Measurements from ENCODE around the gene CDH4. TPM values are rescaled to one million over a fixed set of nuclear protein-coding genes. Genes with fewer than 3 reads are reported as not detected.

The CDH4 gene
- total RNA-seq: under 1 TPM; 0.08 to 0.09 TPM

DNA sequence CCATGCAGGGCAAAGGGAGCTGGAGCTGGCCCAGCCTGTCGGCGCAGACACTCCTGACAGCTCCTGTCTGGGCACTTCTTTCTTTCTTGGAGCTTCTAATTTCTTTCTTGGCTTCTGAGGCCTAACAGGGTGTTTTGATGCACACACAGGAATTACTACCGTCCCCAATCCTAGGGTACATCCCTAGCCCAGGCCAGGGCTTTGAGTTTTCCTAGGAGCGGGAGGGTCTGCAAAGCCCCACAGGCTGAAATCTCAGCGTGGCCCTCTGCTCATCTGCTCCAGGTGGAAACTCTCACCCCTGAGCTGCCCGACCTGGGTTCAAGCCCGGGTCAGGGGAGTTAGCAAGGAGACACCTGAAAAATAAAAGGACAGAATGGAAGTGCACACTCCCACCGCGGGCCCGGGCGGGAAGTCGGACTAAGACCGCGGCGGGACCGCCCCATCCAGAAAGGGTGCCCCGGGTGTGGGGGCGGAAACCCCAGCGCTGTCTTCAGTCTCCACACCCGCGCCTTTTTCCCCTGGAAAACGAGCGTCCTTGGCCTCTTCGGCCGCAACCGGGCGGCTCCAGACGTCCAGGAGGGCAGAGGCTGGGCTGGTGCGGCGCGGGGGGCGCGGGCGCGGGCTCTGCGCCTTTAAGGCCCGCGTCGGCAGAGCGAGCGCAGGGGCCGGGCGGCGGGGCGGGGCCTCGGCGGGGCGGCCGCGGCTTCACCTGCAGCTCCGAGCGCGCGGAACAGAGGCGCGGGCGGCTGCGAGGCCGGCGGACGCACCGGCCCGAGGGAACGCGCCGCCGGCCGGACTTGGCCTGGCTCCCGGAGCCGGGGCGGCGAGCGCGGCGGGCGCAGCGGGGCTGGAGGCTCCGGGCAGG, at the start of gene CDH4:
Gene CDH4, plus strand, starts transcription at position 733 of the 865 bp plus-strand sequence.
- ATAC-seq (peak in 1 of 2 donors; percentile 62), DNase-seq (ENCODE audit: low spot score in 2 of 2) (no peak)
- H3K36me3 Mint-ChIP-seq: peaks cover 0 to 13% of the 10 kb centered on the region in 2 donors
- no peak within 1 kb of the TSS for H3K27ac Mint-ChIP-seq
- no peaks in the 10 kb centered on the region for H3K9me3 Mint-ChIP-seq

DNA sequence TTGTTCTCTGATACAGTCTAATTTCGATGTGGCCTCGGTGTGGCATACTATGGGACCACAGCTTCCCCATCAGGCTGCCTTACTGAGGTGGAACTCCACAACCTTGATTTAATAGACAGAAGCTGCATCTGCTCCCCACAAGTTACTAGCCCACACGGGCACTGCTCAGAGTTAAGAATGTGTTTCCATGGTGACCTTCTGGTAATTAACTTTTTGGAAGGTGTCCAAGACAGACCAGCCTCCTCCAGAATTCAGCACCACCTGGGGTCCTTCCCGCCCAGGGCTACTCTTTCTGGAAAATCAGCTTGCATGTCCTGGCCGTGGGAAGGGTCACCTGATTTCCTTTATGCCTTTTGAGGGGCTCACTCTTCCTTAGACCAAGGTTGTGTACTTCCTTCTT, 48.7 kb upstream of the CDH4 start:
- DNase-seq (ENCODE audit: low spot score in 2 of 2) (no peak), ATAC-seq (no peak)
- Mint-ChIP-seq H3K27ac (no peak overlapping the region), H3K9me3 (peaks cover 13% of the 10 kb centered on the region in 2 donors), H3K36me3 (peaks cover 0 to 6% of the 10 kb centered on the region in 2 donors)

DNA sequence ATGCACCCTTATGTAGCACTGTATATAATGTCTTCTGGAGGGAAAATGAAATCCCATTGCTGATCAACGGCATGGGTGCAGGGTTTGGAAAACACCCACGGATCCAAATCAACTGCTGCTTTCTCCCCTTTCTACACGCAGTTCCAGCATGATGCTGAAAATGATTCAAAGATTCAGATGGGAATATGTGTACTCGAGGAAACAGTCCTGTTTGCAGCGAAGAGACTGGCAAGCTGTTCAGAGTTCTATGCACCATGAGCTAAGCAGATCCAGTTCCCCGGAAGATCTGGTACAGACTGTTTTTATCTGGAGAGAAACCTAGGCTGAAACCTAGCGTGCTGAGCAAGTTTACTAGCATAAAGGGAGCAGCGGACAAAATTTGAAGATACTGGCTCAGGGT, 47.9 kb upstream of the CDH4 start:
- Mint-ChIP-seq H3K27ac (no peak overlapping the region), H3K36me3 (peaks cover 0 to 6% of the 10 kb centered on the region in 2 donors), H3K9me3 (peaks cover 8 to 13% of the 10 kb centered on the region in 2 donors)
- ATAC-seq: no peak
- no peak for DNase-seq (ENCODE audit: low spot score in 2 of 2)

DNA sequence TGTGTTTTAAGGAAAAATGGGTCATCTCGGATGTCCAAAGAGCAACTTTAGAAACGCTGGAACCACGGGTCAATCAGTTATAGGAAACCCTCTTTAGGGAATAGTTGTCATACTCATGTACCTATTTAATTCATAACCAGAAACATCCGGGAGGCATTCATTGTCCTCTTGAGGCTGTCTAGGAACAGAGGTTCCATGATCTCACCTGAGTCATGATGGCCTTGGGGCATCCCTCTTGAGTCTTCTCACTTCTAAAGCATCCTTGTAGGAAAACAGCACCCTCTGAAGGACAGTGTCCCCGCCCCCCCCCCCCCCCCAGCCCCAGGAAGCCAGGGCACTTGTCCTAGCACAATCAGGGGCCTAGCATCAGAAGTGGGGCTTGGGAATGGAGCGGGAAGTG, 46.3 kb upstream of the CDH4 start:
- Mint-ChIP-seq H3K9me3 (peaks cover 5 to 8% of the 10 kb centered on the region in 2 donors), H3K36me3 (peaks cover 0 to 6% of the 10 kb centered on the region in 2 donors), H3K27ac (no peak overlapping the region)
- no peak for DNase-seq (ENCODE audit: low spot score in 2 of 2)
- ATAC-seq: no peak

DNA sequence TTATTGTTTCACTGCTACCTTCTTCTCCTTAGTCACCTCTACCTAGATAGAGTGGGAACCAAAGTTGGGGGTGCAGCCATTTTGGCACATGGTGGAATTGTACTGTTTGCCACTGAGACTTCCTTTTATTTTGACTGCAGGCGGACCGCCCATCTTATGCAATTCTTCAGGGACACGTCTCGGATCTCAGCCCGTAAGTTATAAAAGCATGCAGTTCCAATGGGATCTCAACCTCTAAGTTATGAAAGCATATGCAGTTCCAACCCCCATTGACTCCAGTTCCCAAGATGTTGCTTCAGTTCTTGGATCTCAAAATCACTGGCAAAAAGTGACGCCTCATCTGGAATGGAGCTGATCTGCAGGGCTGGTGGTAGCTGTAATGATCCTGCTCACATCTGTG, 41.2 kb upstream of the CDH4 start:
- Mint-ChIP-seq H3K27ac (no peak overlapping the region), H3K36me3 (no peaks in the 10 kb centered on the region), H3K9me3 (no peaks in the 10 kb centered on the region)
- DNase-seq (ENCODE audit: low spot score in 2 of 2) (no peak), ATAC-seq (no peak)

DNA sequence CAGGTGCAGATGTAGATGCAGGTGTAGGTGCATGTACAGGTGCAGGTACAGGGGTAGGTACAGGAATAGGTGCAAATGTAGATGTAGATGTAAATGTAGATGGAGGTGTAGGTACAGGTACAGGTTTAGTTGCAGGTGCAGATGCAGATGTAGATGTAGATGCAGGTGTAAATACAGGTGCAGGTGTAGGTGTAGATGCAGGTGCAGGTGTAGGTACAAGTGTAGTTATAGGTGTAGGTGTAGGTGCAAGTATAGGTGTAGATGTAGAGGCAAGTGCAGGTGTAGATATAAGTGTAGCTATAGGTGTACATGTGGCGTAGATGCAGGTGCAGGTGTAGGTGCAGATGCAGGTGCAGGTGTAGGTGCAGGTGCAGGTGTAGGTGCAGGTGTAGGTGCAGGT, 34.2 kb upstream of the CDH4 start:
- Mint-ChIP-seq H3K9me3 (peaks cover 15 to 16% of the 10 kb centered on the region in 2 donors), H3K36me3 (no peaks in the 10 kb centered on the region), H3K27ac (no peak overlapping the region)
- no peak for ATAC-seq
- DNase-seq (ENCODE audit: low spot score in 2 of 2): no peak

DNA sequence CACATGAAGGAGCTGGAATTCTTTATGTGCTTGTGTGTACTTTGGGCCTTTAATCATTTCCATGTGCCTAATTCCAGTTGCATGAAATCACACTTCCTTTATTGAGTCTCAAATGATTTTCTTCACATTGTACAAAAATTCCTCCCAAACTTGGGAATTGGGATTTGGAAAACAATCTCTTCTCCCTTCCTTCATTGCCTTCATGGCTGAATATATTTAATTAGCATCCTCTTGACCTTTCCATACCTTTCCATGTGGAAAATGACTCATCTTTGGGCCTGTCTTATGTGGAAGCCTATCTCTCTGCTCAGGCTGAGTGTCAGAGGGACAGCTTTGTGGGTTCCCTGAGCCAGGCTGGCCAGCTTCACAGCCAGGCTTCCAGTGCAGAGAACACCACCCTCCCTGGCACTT, 33.0 kb upstream of the CDH4 start:
- H3K9me3 Mint-ChIP-seq: peaks cover 15 to 16% of the 10 kb centered on the region in 2 donors
- no peak for ATAC-seq
- DNase-seq (ENCODE audit: low spot score in 2 of 2): no peak
- H3K27ac Mint-ChIP-seq: no peak overlapping the region
- no peaks in the 10 kb centered on the region for H3K36me3 Mint-ChIP-seq

DNA sequence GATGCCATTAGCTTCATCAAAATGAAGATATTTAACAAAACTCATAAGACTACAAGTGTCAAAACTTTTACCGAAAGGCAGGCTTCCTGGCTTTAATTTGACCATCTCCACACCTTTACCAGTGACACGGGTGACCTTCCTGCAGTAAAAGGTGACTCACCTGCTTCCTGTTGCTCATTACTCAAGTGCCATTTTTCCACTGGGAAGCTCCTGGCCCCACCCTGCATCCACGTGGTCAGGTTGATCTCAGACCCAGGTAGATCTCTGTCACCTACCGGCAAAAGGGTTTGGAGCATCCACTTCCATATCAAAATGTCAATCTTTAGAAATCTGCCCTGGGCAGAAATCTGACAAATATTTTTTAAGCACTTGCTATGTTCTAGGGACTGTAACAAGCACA, 31.9 kb upstream of the CDH4 start:
- no peak for ATAC-seq
- Mint-ChIP-seq H3K27ac (peak overlapping the region in 1 of 2 donors; percentile 7), H3K9me3 (peaks cover 15 to 16% of the 10 kb centered on the region in 2 donors), H3K36me3 (no peaks in the 10 kb centered on the region)
- DNase-seq (ENCODE audit: low spot score in 2 of 2): no peak

DNA sequence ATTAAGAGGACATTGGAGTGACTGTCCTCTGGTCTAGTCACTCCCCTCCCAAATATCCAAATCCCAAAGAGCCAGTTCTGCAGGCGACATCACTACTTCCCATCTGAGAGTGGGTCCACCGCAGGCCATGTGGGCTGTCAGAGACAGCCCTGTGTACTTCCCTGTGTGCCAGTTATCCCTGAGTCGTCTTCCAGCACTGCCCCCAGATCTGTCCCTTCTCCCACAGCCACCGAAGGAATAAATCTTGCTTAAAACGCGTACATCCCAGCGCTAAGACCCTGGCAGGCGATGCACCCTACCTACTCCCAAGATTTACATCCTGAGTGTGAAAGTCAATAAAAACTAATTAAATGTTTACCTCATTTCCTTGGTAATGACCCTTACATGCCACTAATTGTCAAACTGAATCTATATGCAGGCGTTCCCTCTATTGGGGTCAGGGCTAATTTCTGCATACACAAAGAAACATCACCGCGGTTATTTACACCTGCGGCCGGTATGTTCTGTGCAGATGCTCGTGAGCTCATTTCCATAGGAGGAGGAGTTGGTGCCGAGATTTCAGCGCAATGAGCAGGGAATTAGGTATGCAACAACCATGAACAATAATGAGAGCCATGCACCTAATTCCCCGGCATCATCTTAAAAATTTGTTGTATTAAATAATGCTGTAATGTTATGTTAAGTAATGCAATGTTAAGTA, 31.3 kb upstream of the CDH4 start:
- H3K36me3 Mint-ChIP-seq: no peaks in the 10 kb centered on the region

DNA sequence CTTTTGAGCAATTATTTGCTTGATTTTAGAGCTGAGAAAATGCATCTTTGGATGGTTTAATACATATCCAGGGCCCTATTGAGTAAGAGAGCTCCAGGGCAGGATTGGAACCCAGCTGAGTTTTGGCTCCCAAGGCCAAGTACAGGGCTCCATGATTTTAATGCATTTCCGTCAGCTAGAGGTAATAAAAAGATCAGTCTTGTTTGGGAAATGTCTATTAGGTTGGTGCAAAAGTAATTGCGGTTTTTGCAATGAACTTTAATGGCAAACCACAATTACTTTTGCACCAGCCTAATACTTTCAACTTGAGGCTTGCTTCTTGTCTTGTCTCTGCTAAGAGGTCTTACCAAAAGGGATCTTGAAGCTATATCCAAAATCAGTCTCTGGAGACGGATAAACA, 29.4 kb upstream of the CDH4 start:
- Mint-ChIP-seq H3K9me3 (peaks cover 10% of the 10 kb centered on the region in 2 donors), H3K27ac (no peak overlapping the region), H3K36me3 (no peaks in the 10 kb centered on the region)
- ATAC-seq (no peak), DNase-seq (ENCODE audit: low spot score in 2 of 2) (no peak)

More for the DNA sequence above, 31.3 kb upstream of the CDH4 start:
- peaks cover 15 to 16% of the 10 kb centered on the region in 2 donors for H3K9me3 Mint-ChIP-seq
- ATAC-seq: no peak
- no peak for DNase-seq (ENCODE audit: low spot score in 2 of 2)
- no peak overlapping the region for H3K27ac Mint-ChIP-seq

DNA sequence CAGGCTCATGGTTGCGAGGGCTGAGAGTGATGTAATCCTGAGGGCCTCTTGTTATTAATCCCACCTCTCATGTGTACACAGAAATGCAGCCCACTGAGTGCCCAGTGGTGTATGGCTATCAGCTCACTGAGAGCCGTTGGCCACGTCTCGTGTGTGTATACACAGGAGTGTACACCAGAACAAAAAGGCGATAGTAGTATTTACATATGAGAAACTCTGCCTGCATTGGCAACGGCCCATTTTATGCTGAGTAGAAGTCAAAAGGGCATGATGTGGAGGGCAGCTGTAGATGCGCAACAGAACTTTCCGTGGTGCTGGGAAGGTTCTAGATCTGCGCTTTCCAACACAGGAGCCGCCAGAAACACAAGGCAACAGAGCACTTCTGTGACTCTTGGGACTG, 28.9 kb upstream of the CDH4 start:
- ATAC-seq: no peak
- no peaks in the 10 kb centered on the region for H3K36me3 Mint-ChIP-seq

DNA sequence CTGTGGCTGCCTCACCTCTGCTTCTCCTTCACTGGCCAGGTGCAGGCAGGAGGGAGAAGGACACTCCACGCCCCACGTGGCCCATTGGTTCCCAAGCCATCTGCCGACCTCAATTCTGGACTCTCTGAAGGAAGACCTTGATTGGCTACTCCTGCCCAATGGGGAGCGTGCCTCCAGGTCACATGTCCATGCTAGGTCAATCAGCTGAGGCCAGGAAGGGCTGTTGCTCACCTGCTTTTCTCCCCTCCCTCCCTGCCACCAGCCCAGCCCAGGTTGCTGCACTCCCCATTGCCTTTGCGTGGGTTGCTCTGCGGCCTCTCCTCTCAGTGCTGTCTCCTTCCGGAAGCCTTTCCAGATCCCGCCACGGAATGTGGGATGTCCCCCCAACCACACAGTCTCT, 21.9 kb upstream of the CDH4 start:
- DNase-seq (ENCODE audit: low spot score in 2 of 2): no peak
- Mint-ChIP-seq H3K9me3 (no peaks in the 10 kb centered on the region), H3K36me3 (no peaks in the 10 kb centered on the region), H3K27ac (no peak overlapping the region)
- ATAC-seq: no peak

More for the DNA sequence above, 28.9 kb upstream of the CDH4 start:
- Mint-ChIP-seq H3K9me3 (peaks cover 6% of the 10 kb centered on the region in 2 donors), H3K27ac (no peak overlapping the region)
- no peak for DNase-seq (ENCODE audit: low spot score in 2 of 2)

DNA sequence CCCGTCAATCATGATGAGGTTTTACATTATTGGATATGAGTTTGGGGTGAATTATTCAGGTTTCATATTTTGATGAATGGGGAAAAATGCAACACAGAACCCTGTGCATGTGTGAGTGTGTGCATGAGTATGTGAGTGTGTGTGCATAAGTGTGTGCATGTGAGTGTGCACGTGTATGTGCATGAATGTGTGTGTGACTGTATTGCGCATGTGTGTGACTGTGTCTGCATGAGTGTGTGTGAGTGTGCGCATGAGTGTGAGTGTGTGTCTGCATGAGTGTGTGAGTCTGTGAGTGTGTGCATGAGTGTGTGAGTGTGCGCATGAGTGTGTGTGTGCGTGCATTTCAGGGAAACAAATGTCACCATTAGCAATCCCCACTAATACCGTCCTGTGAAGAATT, 18.5 kb upstream of the CDH4 start:
- ATAC-seq (no peak), DNase-seq (ENCODE audit: low spot score in 2 of 2) (no peak)
- Mint-ChIP-seq H3K9me3 (no peaks in the 10 kb centered on the region), H3K36me3 (no peaks in the 10 kb centered on the region), H3K27ac (no peak overlapping the region)

DNA sequence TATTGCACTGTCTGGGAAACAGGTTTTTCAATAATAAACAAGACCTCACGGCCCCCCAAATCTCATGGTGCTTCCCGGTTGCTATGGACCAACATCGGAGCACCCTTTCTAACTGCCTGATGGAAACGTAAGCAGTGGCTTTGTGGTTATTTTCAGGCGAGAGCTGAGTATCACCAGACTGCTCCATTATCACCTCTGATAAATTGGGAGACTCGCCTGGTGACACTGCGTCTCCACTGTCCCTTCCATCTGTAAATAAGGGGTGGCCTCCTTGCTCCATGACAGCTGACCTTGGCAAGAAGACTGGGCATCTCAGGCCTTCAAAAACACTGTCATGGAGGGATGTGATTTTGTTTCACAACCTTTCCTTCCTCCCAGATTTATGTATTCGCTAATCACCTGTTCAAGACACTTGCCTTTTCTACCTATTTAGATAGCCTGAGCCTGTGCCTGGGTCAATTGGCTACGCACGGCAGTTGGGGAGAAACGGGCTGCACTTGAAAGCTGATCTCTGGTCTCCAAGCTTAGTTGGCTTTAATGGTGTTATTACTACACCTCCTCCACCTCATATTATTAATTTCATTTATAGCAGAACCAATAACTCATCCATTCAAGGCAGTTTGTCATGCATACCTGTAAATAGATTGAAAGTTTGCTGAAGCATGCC, 17.7 kb upstream of the CDH4 start:
- no peaks in the 10 kb centered on the region for H3K36me3 Mint-ChIP-seq
- DNase-seq (ENCODE audit: low spot score in 2 of 2) (no peak), ATAC-seq (no peak)
- H3K27ac Mint-ChIP-seq: no peak overlapping the region
- H3K9me3 Mint-ChIP-seq: peaks cover 4 to 6% of the 10 kb centered on the region in 2 donors

DNA sequence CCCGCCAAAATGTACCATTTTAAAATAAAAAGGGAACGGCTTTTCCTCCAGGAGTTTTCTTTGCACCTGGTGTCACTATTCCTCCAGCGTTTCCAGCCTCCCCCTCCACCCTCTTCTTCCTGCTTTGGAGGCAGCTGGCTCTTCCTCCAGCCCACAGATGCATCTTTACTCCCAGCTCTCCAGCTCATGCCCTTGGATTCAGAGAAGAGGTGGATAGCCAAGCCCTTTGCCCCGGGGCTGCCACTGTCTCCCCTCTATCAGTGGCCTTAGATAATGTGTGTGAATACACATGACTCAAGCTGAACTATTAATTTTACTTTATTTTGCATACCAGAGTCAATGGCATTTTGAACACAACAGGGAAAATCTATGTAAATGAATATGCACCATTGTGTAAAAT, 15.3 kb upstream of the CDH4 start:
- DNase-seq (ENCODE audit: low spot score in 2 of 2) (no peak), ATAC-seq (no peak)
- Mint-ChIP-seq H3K9me3 (peaks cover 15% of the 10 kb centered on the region in 2 donors), H3K27ac (no peak overlapping the region), H3K36me3 (peaks cover 0 to 6% of the 10 kb centered on the region in 2 donors)

DNA sequence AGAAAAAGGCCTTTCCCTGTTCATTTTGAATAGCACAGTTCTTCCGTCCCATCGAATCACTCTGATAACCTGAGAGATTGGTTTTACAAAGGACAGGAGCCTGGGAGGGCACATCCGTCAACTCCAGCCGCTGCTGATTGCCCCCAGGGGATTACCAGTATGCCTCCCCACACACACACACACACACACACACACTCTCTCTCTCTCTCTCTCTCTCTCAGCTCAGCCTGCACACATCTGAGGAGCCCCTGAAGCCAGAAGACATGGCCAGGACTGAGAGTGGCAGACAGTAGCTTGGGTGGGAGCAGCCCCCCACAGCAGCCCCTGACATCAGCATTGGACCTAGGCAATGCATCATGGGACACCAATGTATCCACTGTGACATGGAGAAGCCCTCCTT, 13.2 kb upstream of the CDH4 start:
- Mint-ChIP-seq H3K27ac (peak overlapping the region in 1 of 2 donors; percentile 81), H3K36me3 (peaks cover 4 to 10% of the 10 kb centered on the region in 2 donors), H3K9me3 (peaks cover 19% of the 10 kb centered on the region in 2 donors)
- no peak for ATAC-seq
- DNase-seq (ENCODE audit: low spot score in 2 of 2): no peak

DNA sequence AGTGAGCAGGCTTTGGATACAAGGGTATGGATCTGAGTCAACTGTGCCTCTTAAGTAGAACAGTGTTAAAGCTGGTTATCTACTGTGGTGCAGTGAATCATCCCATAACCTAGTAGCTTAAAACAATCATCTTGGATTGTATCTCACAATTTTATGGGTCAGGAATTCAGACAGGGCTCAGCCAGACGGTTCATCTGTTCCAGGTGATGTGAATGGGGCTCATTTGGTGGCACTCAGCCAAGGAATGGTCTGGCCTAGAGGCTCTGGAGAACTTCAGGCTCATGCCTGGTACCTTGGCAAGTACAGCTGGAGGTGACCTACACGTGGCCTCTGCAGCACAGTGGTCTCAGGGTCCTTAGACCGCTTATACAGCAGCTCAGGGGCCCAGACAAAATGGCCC, 11.2 kb upstream of the CDH4 start:
- peaks cover 19% of the 10 kb centered on the region in 2 donors for H3K9me3 Mint-ChIP-seq
- no peak for ATAC-seq
- DNase-seq (ENCODE audit: low spot score in 2 of 2): no peak
- H3K36me3 Mint-ChIP-seq: peaks cover 4 to 10% of the 10 kb centered on the region in 2 donors
- H3K27ac Mint-ChIP-seq: no peak overlapping the region
